HUES48 (cell line): ENCODE measurements around the gene TPCN1.
"Not testable (repeated sequence)": the region's sequence is repeated elsewhere in the genome, so short reads cannot be mapped to it uniquely, and the experiment has no call there.

ENCODE experiments used
- H3K27ac ChIP-seq: one replicate; pipeline ENCODE4 v1.7.0; 2013; ENCODE audit warnings: low read depth, low read length, inconsistent platforms
- H3K27me3 ChIP-seq: 2 replicates; pipeline ENCODE4 v1.6.1; 2013; ENCODE audit warnings: mild to moderate bottlenecking, low read length; ENCODE audit not compliant: control insufficient read depth, insufficient read depth
- H3K36me3 ChIP-seq: 2 replicates; pipeline ENCODE4 v1.6.1; 2013; ENCODE audit warnings: low read length; ENCODE audit not compliant: control insufficient read depth, insufficient read depth
- H3K4me1 ChIP-seq: 2 replicates; pipeline ENCODE4 v1.6.1; 2013; ENCODE audit warnings: mild to moderate bottlenecking, low read length; ENCODE audit not compliant: control insufficient read depth, insufficient read depth
- H3K4me3 ChIP-seq: 2 replicates; pipeline ENCODE4 v1.5.1; 2013; ENCODE audit warnings: mild to moderate bottlenecking, low read depth, low read length
- H3K9ac ChIP-seq: 2 replicates; pipeline ENCODE4 v1.6.1; 2013; ENCODE audit warnings: mild to moderate bottlenecking, low read depth, low read length, moderate library complexity
- H3K9me3 ChIP-seq: 2 replicates; pipeline ENCODE4 v1.6.1; 2013; ENCODE audit warnings: low read length; ENCODE audit not compliant: control insufficient read depth, insufficient read depth

TPCN1 gene

GRCh38 chr12:113197518-113198077, 23.7 kb upstream of the TPCN1 start:
- Histone ChIP-seq H3K36me3 (peaks cover 3% of the 10 kb centered on the region), H3K9me3 (no peaks in the 10 kb centered on the region), H3K9ac (no peak overlapping the region), H3K4me3 (no peak overlapping the region), H3K27me3 (no peaks in the 10 kb centered on the region), H3K27ac (no peak overlapping the region), H3K4me1 (no peaks in the 10 kb centered on the region)

- no peaks in the 10 kb centered on the region for H3K4me1 ChIP-seq
- no peak overlapping the region for H3K4me3 ChIP-seq
- no peaks in the 10 kb centered on the region for H3K27me3 ChIP-seq
- H3K9me3 ChIP-seq: no peaks in the 10 kb centered on the region
- H3K27ac ChIP-seq: no peak overlapping the region
- H3K9ac ChIP-seq: no peak overlapping the region
- no peaks in the 10 kb centered on the region for H3K36me3 ChIP-seq
Measured at GRCh38 chr12:113198296-113198695, 23.0 kb upstream of the TPCN1 start.

GRCh38 chr12:113200021-113200797, 21.1 kb upstream of the TPCN1 start:
- Histone ChIP-seq H3K27me3 (no peaks in the 10 kb centered on the region), H3K27ac (no peak overlapping the region), H3K36me3 (no peaks in the 10 kb centered on the region), H3K4me3 (no peak overlapping the region), H3K4me1 (no peaks in the 10 kb centered on the region), H3K9me3 (no peaks in the 10 kb centered on the region), H3K9ac (no peak overlapping the region)

- no peak overlapping the region for H3K4me3 ChIP-seq
- no peaks in the 10 kb centered on the region for H3K4me1 ChIP-seq
- no peak overlapping the region for H3K9ac ChIP-seq
- H3K9me3 ChIP-seq: no peaks in the 10 kb centered on the region
- H3K27me3 ChIP-seq: no peaks in the 10 kb centered on the region
- H3K27ac ChIP-seq: no peak overlapping the region
- no peaks in the 10 kb centered on the region for H3K36me3 ChIP-seq
Measured at GRCh38 chr12:113201187-113202177, 19.8 kb upstream of the TPCN1 start.

GRCh38 chr12:113202300-113203075, 18.8 kb upstream of the TPCN1 start:
- H3K9me3 ChIP-seq: no peaks in the 10 kb centered on the region
- no peaks in the 10 kb centered on the region for H3K4me1 ChIP-seq
- no peaks in the 10 kb centered on the region for H3K36me3 ChIP-seq
- no peak overlapping the region for H3K27ac ChIP-seq
- no peak overlapping the region for H3K4me3 ChIP-seq
- no peak overlapping the region for H3K9ac ChIP-seq
- H3K27me3 ChIP-seq: no peaks in the 10 kb centered on the region

- no peak overlapping the region for H3K9ac ChIP-seq
- H3K27me3 ChIP-seq: no peaks in the 10 kb centered on the region
- H3K9me3 ChIP-seq: no peaks in the 10 kb centered on the region
- H3K4me1 ChIP-seq: 0 out of 2 replicates have a peak, but pooled peaks cover 3% of the 10 kb centered on the region
- no peak overlapping the region for H3K27ac ChIP-seq
- no peak overlapping the region for H3K4me3 ChIP-seq
- H3K36me3 ChIP-seq: no peaks in the 10 kb centered on the region
Measured at GRCh38 chr12:113203852-113204760, 17.2 kb upstream of the TPCN1 start.

GRCh38 chr12:113204804-113205203, 16.5 kb upstream of the TPCN1 start:
- Histone ChIP-seq H3K36me3 (no peaks in the 10 kb centered on the region), H3K4me3 (no peak overlapping the region), H3K9ac (no peak overlapping the region), H3K27ac (no peak overlapping the region), H3K4me1 (0 out of 2 replicates have a peak, but pooled peaks cover 3% of the 10 kb centered on the region), H3K27me3 (no peaks in the 10 kb centered on the region), H3K9me3 (no peaks in the 10 kb centered on the region)

- H3K4me3 ChIP-seq, H3K27me3 ChIP-seq, H3K9me3 ChIP-seq, H3K27ac ChIP-seq, H3K36me3 ChIP-seq, H3K9ac ChIP-seq, H3K4me1 ChIP-seq: not testable (repeated sequence)
Measured at GRCh38 chr12:113206802-113207201, 14.5 kb upstream of the TPCN1 start.

GRCh38 chr12:113207613-113208040, 13.6 kb upstream of the TPCN1 start:
- Histone ChIP-seq H3K27ac (no peak overlapping the region), H3K9me3 (no peaks in the 10 kb centered on the region), H3K4me3 (no peak overlapping the region), H3K4me1 (0 out of 2 replicates have a peak, but pooled peaks cover 3% of the 10 kb centered on the region), H3K36me3 (no peaks in the 10 kb centered on the region), H3K9ac (no peak overlapping the region), H3K27me3 (no peaks in the 10 kb centered on the region)
